WTC11 (cell line): ENCODE data around the gene MAST4. TPM values are rescaled to one million over a fixed set of nuclear protein-coding genes. Genes with fewer than 3 reads are reported as not detected.

Experiments
- ATAC-seq: fragments of 200-7000 bp; cut with Tn5 transposase; 2 replicates; pipeline ENCODE4 v1.10.0; 2021; ENCODE audit warnings: mild to moderate bottlenecking, moderate library complexity
- CTCF ChIA-PET: fragments of 300-600 bp; sonication (Branson Sonifier 250); formaldehyde crosslinking; loops from one replicate; lab custom pipeline; 2021; ENCODE audit warnings: antibody characterized with exemption; lab: Charles Lee
- POLR2A ChIA-PET: fragments of 350-600 bp; sonication (Branson Sonifier 250); formaldehyde crosslinking; loops from one replicate; lab custom pipeline; 2021; ENCODE audit warnings: antibody characterized with exemption; lab: Charles Lee
- DNase-seq: peaks from one replicate; pipeline ENCODE4 v3.0.0; 2021; ENCODE audit warnings: low spot score
- H3K27ac Mint-ChIP-seq: 2 replicates; pipeline ENCODE4 v1.8.0; 2021; ENCODE audit warnings: mixed read lengths
- H3K27me3 Mint-ChIP-seq: 2 replicates; pipeline ENCODE4 v1.8.0; 2021; ENCODE audit warnings: low read depth, mild to moderate bottlenecking, moderate library complexity, mixed read lengths
- H3K36me3 Mint-ChIP-seq: 2 replicates; pipeline ENCODE4 v1.8.0; 2021; ENCODE audit warnings: mixed read lengths
- H3K4me1 Mint-ChIP-seq: 2 replicates; pipeline ENCODE4 v1.8.0; 2022; ENCODE audit warnings: mixed read lengths
- H3K4me3 Mint-ChIP-seq: 2 replicates; pipeline ENCODE4 v1.8.0; 2021; ENCODE audit warnings: mild to moderate bottlenecking, moderate library complexity, mixed read lengths
- H3K9me3 Mint-ChIP-seq: 2 replicates; pipeline ENCODE4 v1.8.0; 2021; ENCODE audit warnings: mixed read lengths
- AFF4 ChIP-seq: sonication (generic); formaldehyde crosslinking; IDR thresholded peaks from 2 replicates; pipeline ENCODE4 v1.8.1; 2023; ENCODE audit warnings: mild to moderate bottlenecking, missing genetic modification reagents, borderline replicate concordance
- ATF2 ChIP-seq: sonication (generic); formaldehyde crosslinking; IDR thresholded peaks from 2 replicates; pipeline ENCODE4 v1.8.1; 2022; ENCODE audit warnings: low read depth, missing genetic modification reagents, borderline replicate concordance
- CDX4 ChIP-seq: fragments of 250-450 bp; sonication (Bioruptor Pico); IDR thresholded peaks from 2 replicates; pipeline ENCODE4 v1.9.0; 2021; ENCODE audit warnings: moderate library complexity, mild to moderate bottlenecking, inconsistent platforms, borderline replicate concordance
- EMX1 ChIP-seq: fragments of 250-450 bp; sonication (Bioruptor Pico); IDR thresholded peaks from 2 replicates; pipeline ENCODE4 v1.8.0; 2021; ENCODE audit warnings: mild to moderate bottlenecking
- HMGXB4 ChIP-seq: sonication (generic); formaldehyde crosslinking; IDR thresholded peaks from 2 replicates; pipeline ENCODE4 v1.8.1; 2023; ENCODE audit warnings: mild to moderate bottlenecking, moderate library complexity, missing genetic modification reagents
- MLX ChIP-seq: sonication (generic); formaldehyde crosslinking; IDR thresholded peaks from 2 replicates; pipeline ENCODE4 v1.8.1; 2023; ENCODE audit warnings: mild to moderate bottlenecking, missing genetic modification reagents, moderate library complexity
- MXD4 ChIP-seq: fragments of 250-450 bp; sonication (Bioruptor Pico); IDR thresholded peaks from 2 replicates; pipeline ENCODE4 v1.8.0; 2021; ENCODE audit warnings: mild to moderate bottlenecking, moderate library complexity, borderline replicate concordance
- NFATC4 ChIP-seq: fragments of 250-450 bp; sonication (Bioruptor Pico); IDR thresholded peaks from 2 replicates; pipeline ENCODE4 v1.9.0; 2021; ENCODE audit warnings: mild to moderate bottlenecking
- NFYB ChIP-seq: sonication (generic); formaldehyde crosslinking; conservative IDR thresholded peaks from 2 replicates; pipeline ENCODE4 v1.8.0; 2022; ENCODE audit warnings: low read depth, missing genetic modification reagents
- NR1H2 ChIP-seq: sonication (generic); formaldehyde crosslinking; IDR thresholded peaks from 2 replicates; pipeline ENCODE4 v1.9.0; 2021; ENCODE audit warnings: mild to moderate bottlenecking, moderate library complexity, missing genetic modification reagents
- OVOL2 ChIP-seq: fragments of 250-450 bp; sonication (Bioruptor Pico); IDR thresholded peaks from 2 replicates; pipeline ENCODE4 v1.9.0; 2021; ENCODE audit warnings: mild to moderate bottlenecking, borderline replicate concordance
- PREB ChIP-seq: sonication (generic); formaldehyde crosslinking; IDR thresholded peaks from 2 replicates; pipeline ENCODE4 v1.8.1; 2022; ENCODE audit warnings: mild to moderate bottlenecking, missing genetic modification reagents, moderate library complexity, borderline replicate concordance
- RELA ChIP-seq: sonication (generic); formaldehyde crosslinking; IDR thresholded peaks from 2 replicates; pipeline ENCODE4 v1.8.1; 2022; ENCODE audit warnings: missing genetic modification reagents, mild to moderate bottlenecking, borderline replicate concordance
- RORB ChIP-seq: fragments of 250-450 bp; sonication (Bioruptor Pico); IDR thresholded peaks from 2 replicates; pipeline ENCODE4 v1.9.0; 2021; ENCODE audit warnings: mild to moderate bottlenecking
- SMAD3 ChIP-seq: sonication (generic); formaldehyde crosslinking; IDR thresholded peaks from 2 replicates; pipeline ENCODE4 v1.8.0; 2022; ENCODE audit warnings: missing genetic modification reagents, mild to moderate bottlenecking, borderline replicate concordance
- SMAD4 ChIP-seq: sonication (generic); formaldehyde crosslinking; IDR thresholded peaks from 2 replicates; pipeline ENCODE4 v1.8.0; 2022; ENCODE audit warnings: mild to moderate bottlenecking, missing genetic modification reagents
- SOX15 ChIP-seq: fragments of 250-450 bp; sonication (Bioruptor Pico); IDR thresholded peaks from 2 replicates; pipeline ENCODE4 v1.9.0; 2021; ENCODE audit warnings: mild to moderate bottlenecking
- SP1 ChIP-seq: sonication (generic); formaldehyde crosslinking; conservative IDR thresholded peaks from 2 replicates; pipeline ENCODE4 v1.8.1; 2022; ENCODE audit warnings: missing genetic modification reagents
- TCF7 ChIP-seq: sonication (generic); formaldehyde crosslinking; IDR thresholded peaks from 2 replicates; pipeline ENCODE4 v1.8.0; 2022; ENCODE audit warnings: mild to moderate bottlenecking, low read depth, missing genetic modification reagents, moderate library complexity
- USF1 ChIP-seq: sonication (generic); formaldehyde crosslinking; IDR thresholded peaks from 2 replicates; pipeline ENCODE4 v1.8.0; 2022; ENCODE audit warnings: mild to moderate bottlenecking, missing genetic modification reagents
- ZNF138 ChIP-seq: sonication (generic); formaldehyde crosslinking; conservative IDR thresholded peaks from 2 replicates; pipeline ENCODE4 v1.8.1; 2022; ENCODE audit warnings: mild to moderate bottlenecking, moderate library complexity, missing genetic modification reagents
- ZNF263 ChIP-seq: sonication (generic); formaldehyde crosslinking; IDR thresholded peaks from 2 replicates; pipeline ENCODE4 v1.8.1; 2022; ENCODE audit warnings: low read depth, mild to moderate bottlenecking, moderate library complexity, missing genetic modification reagents
- ZNF396 ChIP-seq: fragments of 250-450 bp; sonication (Bioruptor Pico); IDR thresholded peaks from 2 replicates; pipeline ENCODE4 v1.8.0; 2021; ENCODE audit warnings: mild to moderate bottlenecking, moderate library complexity, borderline replicate concordance
- total RNA-seq: library from RNA; stranded (reverse); gene quantifications from 3 replicates; pipeline ENCODE4 v1.2.3, GENCODE V29; 2021

Gene MAST4
- total RNA-seq, 1 experiment from 2014 or later: 8.0 TPM

GRCh38 chr5:66554884-66555283, 41.3 kb upstream of the MAST4 start (continued):
- TF ChIP-seq CDX4 (CRISPR knock-in tag): no peak
- TF ChIP-seq RORB (CRISPR knock-in tag): no peak
- TF ChIP-seq ZNF263 (CRISPR knock-in tag): no peak
- TF ChIP-seq ATF2 (CRISPR knock-in tag): no peak
- TF ChIP-seq TCF7 (CRISPR knock-in tag): no peak
- no peak for TF ChIP-seq NR1H2 (CRISPR knock-in tag)
- TF ChIP-seq PREB: no peak
- TF ChIP-seq MLX: no peak

- H3K9me3 Mint-ChIP-seq: peaks cover 33% of the 10 kb centered on the region
- H3K27me3 Mint-ChIP-seq: no peaks in the 10 kb centered on the region; the same call in 1 of the 2 replicates
- H3K36me3 Mint-ChIP-seq: peaks cover 14% of the 10 kb centered on the region
- ATAC-seq (no peak), DNase-seq (no peak)
- POLR2A ChIA-PET: no interaction called here
- H3K4me1 Mint-ChIP-seq: peaks cover 4% of the 10 kb centered on the region
- H3K4me3 Mint-ChIP-seq: no peak overlapping the region
- TF ChIP-seq OVOL2 (CRISPR knock-in tag) (no peak), ZNF396 (CRISPR knock-in tag) (no peak), NFATC4 (CRISPR knock-in tag) (no peak), PREB (no peak), AFF4 (CRISPR knock-in tag) (no peak), MXD4 (no peak), SMAD4 (CRISPR knock-in tag) (no peak)
- CTCF ChIA-PET: no interaction called here
- H3K27ac Mint-ChIP-seq: no peak overlapping the region
Observed at GRCh38 chr5:66558560-66558959, 37.6 kb upstream of the MAST4 start.

- Mint-ChIP-seq H3K36me3 (peaks cover 13% of the 10 kb centered on the region), H3K27ac (no peak overlapping the region), H3K4me1 (peaks cover 12% of the 10 kb centered on the region), H3K27me3 (no peaks in the 10 kb centered on the region; the same call in 1 of the 2 replicates), H3K4me3 (no peak overlapping the region), H3K9me3 (peaks cover 25% of the 10 kb centered on the region)
- POLR2A ChIA-PET: no interaction called here
- CTCF ChIA-PET: no interaction called here
- DNase-seq: no peak
- no peak for ATAC-seq
- TF ChIP-seq SMAD3 (CRISPR knock-in tag) (no peak), SOX15 (no peak), EMX1 (CRISPR knock-in tag) (no peak), ZNF138 (CRISPR knock-in tag) (no peak), SP1 (no peak), USF1 (CRISPR knock-in tag) (no peak), SMAD4 (CRISPR knock-in tag) (no peak), HMGXB4 (CRISPR knock-in tag) (no peak), RELA (CRISPR knock-in tag) (no peak), NFYB (CRISPR knock-in tag) (no peak), NFATC4 (CRISPR knock-in tag) (no peak), OVOL2 (CRISPR knock-in tag) (no peak)
Observed at GRCh38 chr5:66560371-66560770, 35.8 kb upstream of the MAST4 start.
